AG04449 (cell line): ENCODE measurements around the gene SDHB.

Experiments
- CTCF ChIA-PET: fragments of 350-600 bp; formaldehyde crosslinking; extraction: SDS; loops from one replicate; lab custom pipeline; 2021; ENCODE audit warnings: antibody characterized with exemption; lab: Yijun Ruan, JAX
- POLR2A ChIA-PET: fragments of 400-600, 350-600 bp; formaldehyde crosslinking; extraction: SDS; loops from one replicate; lab custom pipeline; 2020; ENCODE audit warnings: antibody characterized with exemption, inconsistent platforms; lab: Yijun Ruan, JAX
- DNase-seq: peaks from one replicate; pipeline ENCODE4 v3.0.0-alpha.2; 2010; ENCODE audit warnings: low read depth, low spot score
- H3K4me3 ChIP-seq: 2 replicates; pipeline ENCODE4 v1.5.1; 2011; ENCODE audit warnings: low read depth, mild to moderate bottlenecking, control low read depth, low read length
- CTCF ChIP-seq: IDR thresholded peaks from one replicate; pipeline ENCODE4 v1.5.1; 2011; ENCODE audit warnings: mild to moderate bottlenecking, moderate library complexity, low read length, control low read depth, inconsistent platforms; ENCODE audit not compliant: insufficient read depth; ENCODE audit errors: missing control alignments

The SDHB gene

GRCh38 chr1:17047924-17048323 is 5.9 kb downstream of the SDHB start:
- ChIA-PET POLR2A (no interaction called here), CTCF (interaction anchor here (1.2 to 15.7 kb wide), 6 partner anchors 11 to 94 kb away, joined by 3 to 447 read pairs (median 10); no protein-coding TSS in a partner anchor)
- no peak for DNase-seq
- TF ChIP-seq CTCF = no peak
- no peak overlapping the region for H3K4me3 ChIP-seq

GRCh38 chr1:17046334-17046657 is 7.5 kb downstream of the SDHB start:
- ChIA-PET CTCF (interaction anchor here (0.7 to 15.7 kb wide), 31 partner anchors 9 to 1963 kb away, joined by 3 to 447 read pairs (median 4); partner anchors contain the start of gene MFAP2), POLR2A (no interaction called here)

GRCh38 chr1:17045634-17046333 is 8.0 kb downstream of the SDHB start:
- H3K4me3 ChIP-seq = no peak overlapping the region
- ChIA-PET CTCF (interaction anchor here (0.7 to 15.7 kb wide), 32 partner anchors 9 to 1964 kb away, joined by 3 to 447 read pairs (median 4); partner anchors contain the start of gene MFAP2), POLR2A (no interaction called here)
- peak; percentile 51 for TF ChIP-seq CTCF
- no peak for DNase-seq

More at GRCh38 chr1:17046334-17046657, 7.5 kb downstream of the SDHB start:
- no peak overlapping the region for H3K4me3 ChIP-seq
- no peak for TF ChIP-seq CTCF
- DNase-seq = no peak

- no peak for TF ChIP-seq CTCF
- H3K4me3 ChIP-seq = no peak overlapping the region
- DNase-seq = no peak
- CTCF ChIA-PET = interaction anchor here (1.0 to 15.7 kb wide), 15 partner anchors 8 to 135 kb away, joined by 3 to 447 read pairs (median 6); no protein-coding TSS in a partner anchor
- POLR2A ChIA-PET = no interaction called here
Observed at GRCh38 chr1:17045150-17045549, 8.7 kb downstream of the SDHB start.

- TF ChIP-seq CTCF = no peak
- ChIA-PET CTCF (interaction anchor here (3.1 to 15.7 kb wide), 3 partner anchors 10 to 90 kb away, joined by 15 to 447 read pairs (median 25); no protein-coding TSS in a partner anchor), POLR2A (no interaction called here)
- no peak overlapping the region for H3K4me3 ChIP-seq
- DNase-seq = no peak
Observed at GRCh38 chr1:17043676-17044075, 10.2 kb downstream of the SDHB start.

GRCh38 chr1:17040135-17040534 is 13.7 kb downstream of the SDHB start:
- DNase-seq = no peak
- no peak for TF ChIP-seq CTCF
- no peak overlapping the region for H3K4me3 ChIP-seq
- CTCF ChIA-PET = interaction anchor here (15.7 kb wide), 1 partner anchor 86 kb away, joined by 447 read pairs; no protein-coding TSS in a partner anchor
- POLR2A ChIA-PET = no interaction called here
